Measurements from ENCODE around the gene IRAK3.

The IRAK3 gene

DNA sequence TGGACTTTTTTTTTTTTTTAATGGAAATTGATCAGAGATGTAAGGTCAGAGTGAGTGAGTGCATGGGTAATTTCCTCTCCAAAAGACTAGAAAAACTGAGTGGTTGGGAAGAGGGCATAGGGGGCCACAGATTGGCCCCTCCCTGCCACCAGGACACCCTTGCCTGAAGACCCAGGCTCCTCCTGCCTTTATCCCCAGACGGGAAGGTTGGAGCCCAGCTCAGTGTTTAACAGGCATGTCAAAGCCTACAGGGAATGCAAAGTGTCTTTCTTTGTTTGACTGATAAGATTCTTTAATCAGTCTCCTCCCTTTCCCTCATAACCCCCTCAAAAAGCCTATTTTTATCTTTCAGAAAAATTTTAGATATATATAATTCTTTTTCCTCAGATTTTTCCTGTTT, 50.3 kb downstream of the IRAK3 start:
- TF ChIP-seq, protein P1, sequence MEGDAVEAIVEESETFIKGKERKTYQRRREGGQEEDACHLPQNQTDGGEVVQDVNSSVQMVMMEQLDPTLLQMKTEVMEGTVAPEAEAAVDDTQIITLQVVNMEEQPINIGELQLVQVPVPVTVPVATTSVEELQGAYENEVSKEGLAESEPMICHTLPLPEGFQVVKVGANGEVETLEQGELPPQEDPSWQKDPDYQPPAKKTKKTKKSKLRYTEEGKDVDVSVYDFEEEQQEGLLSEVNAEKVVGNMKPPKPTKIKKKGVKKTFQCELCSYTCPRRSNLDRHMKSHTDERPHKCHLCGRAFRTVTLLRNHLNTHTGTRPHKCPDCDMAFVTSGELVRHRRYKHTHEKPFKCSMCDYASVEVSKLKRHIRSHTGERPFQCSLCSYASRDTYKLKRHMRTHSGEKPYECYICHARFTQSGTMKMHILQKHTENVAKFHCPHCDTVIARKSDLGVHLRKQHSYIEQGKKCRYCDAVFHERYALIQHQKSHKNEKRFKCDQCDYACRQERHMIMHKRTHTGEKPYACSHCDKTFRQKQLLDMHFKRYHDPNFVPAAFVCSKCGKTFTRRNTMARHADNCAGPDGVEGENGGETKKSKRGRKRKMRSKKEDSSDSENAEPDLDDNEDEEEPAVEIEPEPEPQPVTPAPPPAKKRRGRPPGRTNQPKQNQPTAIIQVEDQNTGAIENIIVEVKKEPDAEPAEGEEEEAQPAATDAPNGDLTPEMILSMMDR (IDR thresholded peaks at IDR 0.05; ENCODE audit: low read depth, low read length): no peak
- no peak for DNase-seq (ENCODE audit: extremely low read depth, low read depth)

DNA sequence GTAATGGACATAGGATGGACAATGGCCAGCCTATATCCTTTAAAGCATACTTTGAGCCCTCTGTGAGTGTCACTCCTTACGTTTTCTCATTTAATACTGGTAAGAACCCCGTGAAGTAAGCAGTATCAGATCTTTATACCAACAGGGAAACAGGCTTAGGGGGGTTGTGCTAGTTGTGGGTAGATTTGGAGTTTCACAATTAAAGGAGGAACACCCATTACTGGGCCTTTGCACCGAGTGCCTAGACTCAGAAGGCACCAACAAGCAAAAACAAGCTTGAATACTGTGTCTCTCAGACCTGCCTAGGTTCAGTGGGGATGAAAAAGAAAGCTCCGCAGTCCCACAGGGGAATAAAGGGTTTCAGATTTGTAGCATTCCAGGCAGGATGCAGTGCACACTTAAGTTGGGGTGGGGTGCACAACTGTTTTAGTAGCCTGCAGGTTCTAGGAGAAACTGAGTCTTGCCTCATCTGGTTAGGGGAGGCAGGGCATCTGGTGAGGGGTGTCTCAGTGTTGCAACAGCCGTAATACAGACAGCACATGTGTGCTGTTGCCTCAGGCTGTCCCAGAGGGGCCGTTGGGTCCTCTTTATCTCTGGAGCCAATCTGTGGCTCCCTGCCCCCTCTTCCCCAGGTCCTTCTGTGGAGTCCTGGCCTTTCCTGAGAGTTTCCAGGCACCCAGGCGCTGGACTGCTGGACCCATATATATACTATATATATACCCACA, 51.2 kb downstream of the IRAK3 start:
- TF ChIP-seq, protein P1 (IDR thresholded peaks at IDR 0.05; ENCODE audit: low read depth, low read length): no peak
- no peak for DNase-seq (ENCODE audit: extremely low read depth, low read depth)

DNA sequence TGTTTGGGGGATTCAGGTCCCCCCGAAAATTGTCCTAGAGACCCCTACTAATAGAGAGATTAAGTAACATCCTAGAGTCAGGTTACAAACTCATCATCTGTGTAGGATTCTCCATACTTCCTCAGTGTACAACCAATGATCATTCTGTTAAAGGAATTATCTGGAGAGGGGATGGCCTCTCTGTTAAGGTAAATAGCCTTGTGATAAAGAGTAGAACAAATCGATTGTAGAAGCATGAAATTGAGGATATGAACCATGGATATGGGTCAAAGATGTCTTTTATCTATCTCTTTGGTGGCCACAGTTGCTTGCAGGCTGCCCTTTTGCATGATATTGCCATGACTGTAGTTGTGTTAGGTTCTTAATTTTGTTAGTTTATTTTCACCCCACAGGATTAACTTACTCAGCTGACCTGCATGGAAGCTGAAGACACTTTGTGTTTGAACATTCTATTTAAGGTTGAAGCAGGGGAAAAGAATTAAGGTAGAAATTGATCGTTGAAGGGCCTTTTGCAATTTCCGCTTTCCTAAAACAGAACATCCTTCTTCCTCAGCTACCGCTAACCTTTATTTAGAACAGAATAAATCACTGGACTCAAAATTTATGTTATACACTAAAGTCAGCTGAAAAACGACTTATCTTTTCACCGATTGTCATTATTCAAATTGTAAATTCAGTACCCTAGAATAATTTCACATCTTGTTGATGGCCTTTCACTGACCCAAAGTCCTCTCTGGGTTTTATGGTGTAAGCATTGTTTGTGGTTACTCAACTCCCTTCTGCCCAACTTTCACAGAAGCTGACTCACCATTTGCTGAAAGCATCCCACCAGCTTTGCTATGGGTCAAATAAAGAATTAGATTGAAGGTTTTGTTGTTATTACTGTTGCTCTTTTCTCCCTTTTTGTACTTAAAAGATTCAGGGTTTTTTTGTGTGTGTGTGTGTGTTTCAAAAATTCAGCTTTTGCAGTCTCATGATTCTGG, 52.3 kb downstream of the IRAK3 start:
- DNase-seq (ENCODE audit: extremely low read depth, low read depth): peak; percentile 83
- TF ChIP-seq, protein P1 (IDR thresholded peaks at IDR 0.05; ENCODE audit: low read depth, low read length): no peak

DNA sequence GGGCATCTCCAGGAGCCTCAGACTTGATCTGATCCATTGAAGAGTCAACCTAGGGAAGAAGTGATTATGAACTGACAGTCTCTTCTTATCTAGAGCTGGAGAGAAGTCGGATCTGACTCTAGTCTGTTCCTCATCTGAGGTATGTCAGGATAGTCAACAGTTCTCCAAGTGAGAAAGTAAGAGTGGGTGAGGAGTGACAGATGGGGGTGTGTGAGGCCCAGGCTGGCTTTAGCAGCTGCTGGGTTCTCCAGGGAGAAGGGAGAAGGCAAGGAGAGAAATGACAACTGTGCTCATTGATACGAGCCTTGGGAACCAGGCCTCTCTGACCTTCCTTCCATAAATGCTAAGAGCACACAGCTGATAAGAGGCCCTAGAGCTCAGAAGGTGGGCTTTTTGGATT, 53.3 kb downstream of the IRAK3 start:
- no peak for DNase-seq (ENCODE audit: extremely low read depth, low read depth)
- TF ChIP-seq, protein P1 (IDR thresholded peaks at IDR 0.05; ENCODE audit: low read depth, low read length): no peak

DNA sequence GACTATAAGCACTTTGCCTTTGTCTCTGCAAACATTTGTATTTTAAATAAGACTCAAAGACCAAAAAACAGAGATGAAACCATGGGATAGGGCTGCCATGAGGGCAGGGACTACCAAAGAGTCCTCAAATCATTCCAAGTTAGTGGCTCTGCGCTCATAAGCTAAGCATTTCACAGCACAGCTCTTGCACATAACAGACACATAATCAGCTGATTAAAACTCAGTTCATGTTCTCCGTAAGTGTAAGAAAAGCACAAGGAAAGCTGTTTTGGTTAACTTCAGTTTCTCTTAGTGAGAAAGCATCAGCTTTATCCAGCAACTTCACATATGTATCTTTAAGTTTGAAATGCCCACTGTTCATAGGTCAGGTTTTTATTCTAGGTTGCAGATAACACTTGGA, 54.9 kb downstream of the IRAK3 start:
- TF ChIP-seq, protein P1 (IDR thresholded peaks at IDR 0.05; ENCODE audit: low read depth, low read length): no peak
- DNase-seq (ENCODE audit: extremely low read depth, low read depth): no peak

DNA sequence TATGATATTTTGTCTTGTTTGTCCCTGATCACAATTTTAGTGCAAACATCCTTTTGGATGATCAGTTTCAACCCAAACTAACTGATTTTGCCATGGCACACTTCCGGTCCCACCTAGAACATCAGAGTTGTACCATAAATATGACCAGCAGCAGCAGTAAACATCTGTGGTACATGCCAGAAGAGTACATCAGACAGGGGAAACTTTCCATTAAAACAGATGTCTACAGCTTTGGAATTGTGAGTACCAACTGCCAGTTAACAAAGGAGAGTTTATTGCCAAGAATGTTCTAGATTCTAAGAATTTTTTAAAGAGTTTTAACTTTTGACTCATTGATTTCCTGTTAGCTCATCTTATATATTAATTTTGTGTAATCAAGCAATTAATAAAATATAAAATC, 55.4 kb downstream of the IRAK3 start:
- no peak for DNase-seq (ENCODE audit: extremely low read depth, low read depth)
- TF ChIP-seq, protein P1 (IDR thresholded peaks at IDR 0.05; ENCODE audit: low read depth, low read length): no peak

DNA sequence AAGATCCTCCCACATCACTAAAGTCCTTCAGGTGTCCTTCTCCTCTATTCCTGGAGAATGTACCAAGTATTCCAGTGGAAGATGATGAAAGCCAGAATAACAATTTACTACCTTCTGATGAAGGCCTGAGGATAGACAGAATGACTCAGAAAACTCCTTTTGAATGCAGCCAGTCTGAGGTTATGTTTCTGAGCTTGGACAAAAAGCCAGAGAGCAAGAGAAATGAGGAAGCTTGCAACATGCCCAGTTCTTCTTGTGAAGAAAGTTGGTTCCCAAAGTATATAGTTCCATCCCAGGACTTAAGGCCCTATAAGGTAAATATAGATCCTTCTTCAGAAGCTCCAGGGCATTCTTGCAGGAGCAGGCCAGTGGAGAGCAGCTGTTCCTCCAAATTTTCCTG, 58.7 kb downstream of the IRAK3 start:
- no peak for DNase-seq (ENCODE audit: extremely low read depth, low read depth)
- TF ChIP-seq, protein P1 (IDR thresholded peaks at IDR 0.05; ENCODE audit: low read depth, low read length): no peak

Data from AG09319 (cell line).